Central memory CD4-positive, alpha-beta T cell (primary cell): ENCODE results near the gene NFASC.

Experiments
- DNase-seq: peaks from one replicate; pipeline ENCODE4 v3.0.0; 2022

The NFASC gene

GRCh38 chr1:205069371-205070125 is 198.9 kb downstream of the NFASC start:
- DNase-seq: no peak

- no peak for DNase-seq
Measured at GRCh38 chr1:205071028-205071409, 200.4 kb downstream of the NFASC start.

GRCh38 chr1:205071801-205072200 is 201.1 kb downstream of the NFASC start:
- DNase-seq: no peak

GRCh38 chr1:205072286-205072685 is 201.6 kb downstream of the NFASC start:
- DNase-seq: no peak
